A172 (cell line): ENCODE results near the gene CHD3. TPM values are rescaled to one million over a fixed set of nuclear protein-coding genes. Genes with fewer than 3 reads are reported as not detected.

ENCODE experiments used
- DNase-seq: peaks from one replicate; pipeline ENCODE4 v3.0.0-alpha.2; 2015; ENCODE audit warnings: low spot score
- total RNA-seq: library from RNA; depleted of rRNA; stranded (reverse); fragments of >200 nt; shearing (Covaris generic); gene quantifications from 2 replicates; pipeline ENCODE4 v1.2.3, GENCODE V29; 2014

CHD3 gene
- total RNA-seq, 1 experiment from 2014 or later: 89.2 TPM

- no peak for DNase-seq
Measured at GRCh38 chr17:7864995-7865650, 23.5 kb upstream of the CHD3 start.

GRCh38 chr17:7867881-7868329 lies 20.7 kb upstream of the CHD3 start:
- DNase-seq: no peak

GRCh38 chr17:7873051-7873450 lies 15.5 kb upstream of the CHD3 start:
- no peak for DNase-seq

- no peak for DNase-seq
Measured at GRCh38 chr17:7875804-7876370, 12.7 kb upstream of the CHD3 start.

GRCh38 chr17:7878234-7878633 lies 10.4 kb upstream of the CHD3 start:
- DNase-seq: no peak

GRCh38 chr17:7880076-7880868 lies 8.3 kb upstream of the CHD3 start:
- DNase-seq: no peak

GRCh38 chr17:7881276-7882054 lies 7.1 kb upstream of the CHD3 start:
- no peak for DNase-seq

- DNase-seq: no peak
Measured at GRCh38 chr17:7882068-7882467, 6.5 kb upstream of the CHD3 start.

GRCh38 chr17:7882629-7883028 lies 6.0 kb upstream of the CHD3 start:
- DNase-seq: no peak

GRCh38 chr17:7883781-7884386 lies 4.7 kb upstream of the CHD3 start:
- peak; percentile 14 for DNase-seq

- no peak for DNase-seq
Measured at GRCh38 chr17:7884581-7885366, 3.8 kb upstream of the CHD3 start.

GRCh38 chr17:7885367-7886226 lies 3.0 kb upstream of the CHD3 start:
- peak; percentile 60 for DNase-seq

GRCh38 chr17:7886227-7887037 lies 2.2 kb upstream of the CHD3 start:
- DNase-seq: peak; percentile 21

GRCh38 chr17:7887038-7887481 lies 1.5 kb upstream of the CHD3 start:
- no peak for DNase-seq

- peak; percentile 89 for DNase-seq
Measured at GRCh38 chr17:7887482-7888183, 956 bp upstream of the CHD3 start.

GRCh38 chr17:7889166-7889955 lies 772 bp downstream of the CHD3 start:
- peak; percentile 94 for DNase-seq

- DNase-seq: no peak
Measured at GRCh38 chr17:7893187-7893880, 4.7 kb downstream of the CHD3 start.
